Brain microvascular endothelial cell (primary cell): Measurements from ENCODE around the gene TPD52L1.

Experiments
- DNase-seq: peaks from one replicate; pipeline ENCODE4 v3.0.0-alpha.2; 2020
- H3K27ac ChIP-seq: fragments of 250-450 bp; sonication (Bioruptor Pico); 2 replicates; pipeline ENCODE4 v1.5.1; 2020; ENCODE audit warnings: mild to moderate bottlenecking, moderate library complexity
- H3K27me3 ChIP-seq: fragments of 250-450 bp; sonication (Bioruptor Pico); replicated peaks from 2 replicates; pipeline ENCODE4 v1.5.1; 2020; ENCODE audit warnings: mild to moderate bottlenecking
- H3K36me3 ChIP-seq: fragments of 250-450 bp; sonication (Bioruptor Pico); replicated peaks from 2 replicates; pipeline ENCODE4 v1.5.1; 2020; ENCODE audit warnings: mild to moderate bottlenecking
- H3K4me3 ChIP-seq: 2 replicates; pipeline ENCODE4 v1.5.1; 2011; ENCODE audit warnings: low read depth, mild to moderate bottlenecking, control low read depth, low read length, moderate library complexity
- in situ Hi-C: cut with HindIII; loops from 2 replicates; pipeline ENCODE4 v1.10.0; 2017; ENCODE audit warnings: low sequenced_read_pairs, low pct_ligation_motif_present
- TF ChIP-seq, protein P1 (sequence below): IDR thresholded peaks from 2 replicates; pipeline ENCODE4 v1.5.1; 2011; ENCODE audit warnings: low read depth, mild to moderate bottlenecking, moderate library complexity, low read length, control low read depth, inconsistent platforms; ENCODE audit errors: missing control alignments

TPD52L1 gene

DNA sequence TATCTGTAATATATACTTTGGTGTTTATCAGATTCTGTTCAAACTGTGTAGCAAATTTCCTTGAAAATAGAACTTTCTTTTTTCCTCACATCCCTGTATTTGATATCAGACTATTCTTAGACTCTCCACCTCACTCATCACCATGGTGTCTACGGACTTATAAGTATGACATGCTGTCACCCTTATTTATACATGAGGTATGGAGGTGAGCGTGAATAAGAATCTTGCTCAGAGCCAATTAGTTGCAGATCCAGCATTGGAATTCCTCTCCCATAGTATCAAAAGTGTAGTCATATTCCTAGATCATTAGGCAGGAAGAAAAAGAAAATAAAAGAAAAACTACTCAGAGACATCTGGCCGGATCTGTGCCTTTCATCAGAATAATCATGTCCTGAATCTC lies 43.0 kb downstream of the TPD52L1 start:
- TF ChIP-seq, protein P1, sequence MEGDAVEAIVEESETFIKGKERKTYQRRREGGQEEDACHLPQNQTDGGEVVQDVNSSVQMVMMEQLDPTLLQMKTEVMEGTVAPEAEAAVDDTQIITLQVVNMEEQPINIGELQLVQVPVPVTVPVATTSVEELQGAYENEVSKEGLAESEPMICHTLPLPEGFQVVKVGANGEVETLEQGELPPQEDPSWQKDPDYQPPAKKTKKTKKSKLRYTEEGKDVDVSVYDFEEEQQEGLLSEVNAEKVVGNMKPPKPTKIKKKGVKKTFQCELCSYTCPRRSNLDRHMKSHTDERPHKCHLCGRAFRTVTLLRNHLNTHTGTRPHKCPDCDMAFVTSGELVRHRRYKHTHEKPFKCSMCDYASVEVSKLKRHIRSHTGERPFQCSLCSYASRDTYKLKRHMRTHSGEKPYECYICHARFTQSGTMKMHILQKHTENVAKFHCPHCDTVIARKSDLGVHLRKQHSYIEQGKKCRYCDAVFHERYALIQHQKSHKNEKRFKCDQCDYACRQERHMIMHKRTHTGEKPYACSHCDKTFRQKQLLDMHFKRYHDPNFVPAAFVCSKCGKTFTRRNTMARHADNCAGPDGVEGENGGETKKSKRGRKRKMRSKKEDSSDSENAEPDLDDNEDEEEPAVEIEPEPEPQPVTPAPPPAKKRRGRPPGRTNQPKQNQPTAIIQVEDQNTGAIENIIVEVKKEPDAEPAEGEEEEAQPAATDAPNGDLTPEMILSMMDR, result no peak
- Histone ChIP-seq H3K4me3 (no peak overlapping the region), H3K27me3 (no peaks in the 10 kb centered on the region), H3K27ac (no peak overlapping the region), H3K36me3 (no peaks in the 10 kb centered on the region)
- in situ Hi-C loops, result no loop called here
- no peak for DNase-seq

DNA sequence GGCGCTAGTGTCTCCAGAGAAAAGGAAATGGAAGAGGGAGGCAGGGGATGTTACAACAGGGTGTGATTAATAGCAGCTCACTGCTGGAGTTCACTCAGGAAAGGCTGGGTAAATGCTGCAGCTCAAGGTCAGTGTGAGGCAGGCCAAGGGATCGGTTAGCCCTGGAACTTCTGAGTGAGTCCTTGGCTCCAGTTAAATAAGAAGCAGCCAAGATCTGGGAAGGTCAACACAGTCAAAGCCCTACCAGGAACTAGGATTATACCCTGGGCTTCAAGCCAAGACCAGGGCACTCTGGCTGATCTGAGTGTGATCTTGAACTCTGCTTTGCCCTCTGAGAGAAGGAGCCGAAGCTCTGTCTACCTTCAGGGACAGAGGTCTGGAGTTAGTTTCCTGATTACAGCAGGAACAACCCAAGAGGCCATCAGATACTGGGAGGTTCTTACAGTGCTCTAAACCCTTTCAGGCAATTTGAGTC lies 44.3 kb downstream of the TPD52L1 start:
- peak; percentile 42 for DNase-seq
- TF ChIP-seq, protein P1, result no peak
- Histone ChIP-seq H3K4me3 (no peak overlapping the region), H3K27me3 (no peaks in the 10 kb centered on the region), H3K36me3 (no peaks in the 10 kb centered on the region), H3K27ac (no peak overlapping the region)
- in situ Hi-C loops, result no loop called here

DNA sequence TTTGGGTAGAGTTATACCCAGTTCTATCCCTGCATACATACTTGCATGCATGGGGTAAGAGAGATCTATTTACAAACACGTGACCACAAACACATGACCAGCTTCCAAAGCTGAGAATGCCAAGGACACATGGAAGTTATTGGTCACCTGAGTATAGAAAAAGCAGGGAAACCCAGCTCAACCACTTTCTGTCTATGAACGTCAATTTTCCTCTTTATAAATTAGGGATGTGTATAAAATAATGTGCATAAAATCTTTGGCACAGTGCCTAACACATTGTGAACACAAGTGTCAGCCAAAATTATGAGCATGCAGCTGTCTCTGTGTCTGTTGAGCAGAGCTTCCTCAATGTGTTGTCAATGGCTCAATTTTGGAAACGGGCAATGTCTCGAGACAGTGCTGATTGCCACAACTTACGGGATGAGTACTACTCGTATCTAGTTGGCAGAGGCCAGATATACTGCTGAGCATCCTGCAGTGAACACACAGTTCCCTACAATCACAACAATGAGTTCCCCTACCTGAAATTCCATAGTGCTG lies 44.9 kb downstream of the TPD52L1 start:
- no peaks in the 10 kb centered on the region for H3K27me3 ChIP-seq
- in situ Hi-C loops, result no loop called here
- TF ChIP-seq, protein P1, result no peak
- DNase-seq, result no peak
- H3K36me3 ChIP-seq, result no peaks in the 10 kb centered on the region
- no peak overlapping the region for H3K4me3 ChIP-seq
- H3K27ac ChIP-seq, result no peak overlapping the region

DNA sequence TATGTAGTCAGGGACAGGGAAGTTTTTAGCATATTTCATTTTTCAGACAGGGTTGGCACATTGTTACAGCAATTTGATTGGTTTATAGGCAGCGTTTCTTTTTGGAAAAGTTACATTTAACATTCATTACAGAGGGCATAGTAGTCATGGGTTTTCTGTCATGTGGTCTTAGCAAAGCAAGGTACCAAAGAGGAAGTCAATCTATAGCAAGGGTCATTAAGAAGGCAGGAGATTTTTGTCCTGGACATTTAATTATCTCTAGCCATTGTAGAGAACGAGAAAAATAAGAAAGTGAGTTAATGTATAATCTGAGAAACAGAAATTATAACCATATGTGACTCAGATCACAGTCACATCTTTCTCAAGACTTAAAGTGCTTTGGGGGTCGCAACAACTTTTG lies 47.4 kb downstream of the TPD52L1 start:
- no peaks in the 10 kb centered on the region for H3K36me3 ChIP-seq
- no peak for DNase-seq
- no peak overlapping the region for H3K4me3 ChIP-seq

DNA sequence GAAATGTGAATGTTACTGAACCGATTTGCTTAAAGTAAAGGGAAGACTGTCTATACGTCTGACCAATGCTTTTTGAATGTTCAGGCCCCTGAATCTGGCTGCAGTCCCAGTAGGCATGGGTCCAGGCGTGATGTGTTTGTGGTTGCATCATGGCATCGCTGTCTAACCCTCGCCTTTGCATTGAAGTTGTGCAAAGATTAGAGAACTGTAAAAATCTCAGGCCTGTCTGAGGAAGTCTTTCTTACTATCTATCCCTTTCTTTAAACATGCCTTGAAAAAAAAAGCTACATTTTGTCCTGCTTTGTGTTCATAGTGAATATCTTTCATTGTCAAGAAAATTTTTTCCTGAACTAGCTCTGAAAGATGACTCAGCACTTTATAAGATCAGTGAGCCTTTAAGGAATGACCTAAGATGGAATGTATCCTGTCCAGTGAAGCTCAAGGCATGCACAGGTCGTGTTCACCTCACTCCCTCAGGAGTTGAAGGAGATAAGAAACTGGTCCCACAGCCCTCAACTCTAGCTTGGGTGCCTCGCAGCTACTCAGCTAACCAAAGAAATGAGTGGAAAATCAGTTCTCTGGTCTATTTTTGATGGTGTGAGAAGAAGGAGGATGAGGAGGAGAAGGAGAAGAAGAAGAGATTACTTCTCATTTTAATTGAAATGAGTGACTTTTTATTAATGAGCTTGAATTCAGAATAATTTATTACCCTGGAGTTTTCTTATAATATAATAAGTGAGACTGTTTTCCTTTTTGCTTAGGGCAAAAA lies 48.6 kb downstream of the TPD52L1 start:
- TF ChIP-seq, protein P1, result no peak
- no peaks in the 10 kb centered on the region for H3K36me3 ChIP-seq
- peak; percentile 96 for DNase-seq
- H3K27ac ChIP-seq, result peak overlapping the region; percentile 42
- no peaks in the 10 kb centered on the region for H3K27me3 ChIP-seq
- no peak overlapping the region for H3K4me3 ChIP-seq
- in situ Hi-C loops, result no loop called here

More for the DNA sequence above, 47.4 kb downstream of the TPD52L1 start:
- Histone ChIP-seq H3K27me3 (no peaks in the 10 kb centered on the region), H3K27ac (no peak overlapping the region)
- in situ Hi-C loops, result no loop called here
- TF ChIP-seq, protein P1, result no peak
